Endodermal cell (in vitro differentiated cells): ENCODE data around the gene IFI16. TPM values are rescaled to one million over a fixed set of nuclear protein-coding genes. Genes with fewer than 3 reads are reported as not detected.

Experiments
- DNase-seq: peaks from one replicate; pipeline ENCODE4 v3.0.0-alpha.2; 2017
- H3K27ac ChIP-seq: 2 replicates; pipeline ENCODE4 v1.5.1; 2013; ENCODE audit warnings: mild to moderate bottlenecking, low read depth, low read length, moderate library complexity
- H3K27me3 ChIP-seq: 2 replicates; pipeline ENCODE4 v1.6.1; 2013; ENCODE audit warnings: mild to moderate bottlenecking, low read length, moderate library complexity; ENCODE audit not compliant: insufficient read depth, control insufficient read depth, poor library complexity, severe bottlenecking
- H3K36me3 ChIP-seq: 2 replicates; pipeline ENCODE4 v1.7.0; 2013; ENCODE audit warnings: mild to moderate bottlenecking, low read length, moderate library complexity; ENCODE audit not compliant: control insufficient read depth, insufficient read depth
- H3K4me1 ChIP-seq: one replicate; pipeline ENCODE4 v1.7.0; 2013; ENCODE audit warnings: low read length; ENCODE audit not compliant: control insufficient read depth, insufficient read depth
- H3K4me3 ChIP-seq: 2 replicates; pipeline ENCODE4 v1.5.1; 2013; ENCODE audit warnings: mild to moderate bottlenecking, low read length, moderate library complexity
- H3K9ac ChIP-seq: 2 replicates; pipeline ENCODE4 v1.6.1; 2013; ENCODE audit warnings: mild to moderate bottlenecking, low read length, moderate library complexity; ENCODE audit not compliant: poor library complexity, severe bottlenecking; ENCODE audit errors: extremely low read depth
- H3K9me3 ChIP-seq: 2 replicates; pipeline ENCODE4 v1.6.1; 2013; ENCODE audit warnings: mild to moderate bottlenecking, low read length, moderate library complexity; ENCODE audit not compliant: control insufficient read depth
- H3K27ac Mint-ChIP-seq: 2 replicates; pipeline ENCODE4 v1.8.0; 2020; ENCODE audit warnings: mixed read lengths
- H3K27me3 Mint-ChIP-seq: 2 replicates; pipeline ENCODE4 v1.8.0; 2021; ENCODE audit warnings: mild to moderate bottlenecking, mixed read lengths; ENCODE audit not compliant: insufficient read depth
- H3K36me3 Mint-ChIP-seq: 2 replicates; pipeline ENCODE4 v1.8.0; 2020; ENCODE audit warnings: low read depth, mixed read lengths
- H3K4me1 Mint-ChIP-seq: 2 replicates; pipeline ENCODE4 v1.8.0; 2020; ENCODE audit warnings: mixed read lengths
- H3K4me3 Mint-ChIP-seq: 2 replicates; pipeline ENCODE4 v1.8.0; 2020; ENCODE audit warnings: mild to moderate bottlenecking, moderate library complexity, mixed read lengths
- H3K9me3 Mint-ChIP-seq: 2 replicates; pipeline ENCODE4 v1.8.0; 2020; ENCODE audit warnings: mild to moderate bottlenecking, mixed read lengths
- CTCF ChIP-seq: fragments of 200-600 bp; sonication (generic); conservative IDR thresholded peaks from 2 replicates; pipeline ENCODE4 v1.5.0; 2021; ENCODE audit warnings: antibody characterized with exemption, mild to moderate bottlenecking
- WGBS, 2 experiments: methylation state at CpG; one replicate each; pipeline versions ENCODE4 v1.1.5 to v1.1.7; 2013; ENCODE audit warnings: missing lambda C conversion rate in 2 of 2, mixed read lengths in 1 of 2; ENCODE audit not compliant: insufficient coverage in 1 of 2, insufficient read length in 1 of 2; 5-methylcytosine and 5-hydroxymethylcytosine counted together
- total RNA-seq, 2 donors: library from RNA; stranded (reverse); fragmentation: NEBNext Ultra II Directional in 1 of 2; extraction: Animal tissue kit (Norgen Biotek cat#: 25700) in 1 of 2; gene quantifications; 2 replicates in 1 of 2; 3 replicates in 1 of 2; pipeline ENCODE4 v1.2.1, GENCODE V29; 2021

Gene IFI16
- total RNA-seq, 2 donors from 2014 or later, result 10.4 to 11.9 TPM

GRCh38 chr1:158992787-158993312 lies 16.9 kb upstream of the IFI16 start:
- WGBS, 2 experiments, result 90 to 100% methylated on average over 1 to 4 of the region's 4 CpGs
- no peak overlapping the region for H3K27ac ChIP-seq
- Mint-ChIP-seq H3K36me3 (no peaks in the 10 kb centered on the region), H3K4me3 (no peak overlapping the region), H3K4me1 (no peaks in the 10 kb centered on the region), H3K27me3 (peaks cover 1% of the 10 kb centered on the region), H3K9me3 (no peaks in the 10 kb centered on the region), H3K27ac (no peak overlapping the region)
- H3K9me3 ChIP-seq, result peaks cover 16% of the 10 kb centered on the region
- no peak for DNase-seq
- no peaks in the 10 kb centered on the region for H3K27me3 ChIP-seq
- H3K36me3 ChIP-seq, result no peaks in the 10 kb centered on the region
- no peak overlapping the region for H3K4me3 ChIP-seq
- H3K9ac ChIP-seq, result no peak overlapping the region
- TF ChIP-seq CTCF, result no peak
- H3K4me1 ChIP-seq, result no peaks in the 10 kb centered on the region

- H3K36me3 ChIP-seq, result no peaks in the 10 kb centered on the region
- Mint-ChIP-seq H3K27me3 (no peaks in the 10 kb centered on the region), H3K4me3 (no peak overlapping the region), H3K9me3 (no peaks in the 10 kb centered on the region), H3K27ac (no peak overlapping the region), H3K4me1 (peaks cover 11% of the 10 kb centered on the region), H3K36me3 (no peaks in the 10 kb centered on the region)
- H3K4me3 ChIP-seq, result no peak overlapping the region
- no peak for DNase-seq
- peaks cover 16% of the 10 kb centered on the region for H3K9me3 ChIP-seq
- peaks cover 3% of the 10 kb centered on the region for H3K4me1 ChIP-seq
- H3K27me3 ChIP-seq, result no peaks in the 10 kb centered on the region
- H3K27ac ChIP-seq, result no peak overlapping the region
- TF ChIP-seq CTCF, result no peak
- 80% methylated on average over 5 of the region's 5 CpGs; no CpG with 5 or more reads in 1 of the 2 experiments for WGBS, 2 experiments
- no peak overlapping the region for H3K9ac ChIP-seq
These were observed 12.7 kb upstream of the IFI16 start for GRCh38 chr1:158996998-158997397.

- no peak for DNase-seq
- peak overlapping the region; percentile 80 for H3K4me3 ChIP-seq
- H3K9me3 Mint-ChIP-seq, result no peaks in the 10 kb centered on the region
- no peak for TF ChIP-seq CTCF
- peaks cover 13% of the 10 kb centered on the region for H3K4me1 Mint-ChIP-seq
- no peaks in the 10 kb centered on the region for H3K27me3 ChIP-seq
- WGBS, 2 experiments, result 51 to 66% methylated on average over 4 to 6 of the region's 6 CpGs
- peaks cover 4% of the 10 kb centered on the region for H3K4me1 ChIP-seq
- no peaks in the 10 kb centered on the region for H3K27me3 Mint-ChIP-seq
- peaks cover 16% of the 10 kb centered on the region for H3K9me3 ChIP-seq
- H3K36me3 Mint-ChIP-seq, result no peaks in the 10 kb centered on the region
- no peak overlapping the region for H3K9ac ChIP-seq
- H3K27ac ChIP-seq, result no peak overlapping the region
- no peak overlapping the region for H3K27ac Mint-ChIP-seq
- H3K4me3 Mint-ChIP-seq, result peak overlapping the region; percentile 68
- H3K36me3 ChIP-seq, result no peaks in the 10 kb centered on the region
These were observed 11.5 kb upstream of the IFI16 start for GRCh38 chr1:158998037-158998780.
